CD4-positive, alpha-beta T cell treated with Interleukin-1 beta for 1 hour (primary cell): ENCODE measurements around the gene LAMA2.

ENCODE experiments used
- DNase-seq, 2 donors: peaks; one replicate each; pipeline ENCODE4 v3.0.0-alpha.2; 2020 to 2022

The LAMA2 gene

DNA sequence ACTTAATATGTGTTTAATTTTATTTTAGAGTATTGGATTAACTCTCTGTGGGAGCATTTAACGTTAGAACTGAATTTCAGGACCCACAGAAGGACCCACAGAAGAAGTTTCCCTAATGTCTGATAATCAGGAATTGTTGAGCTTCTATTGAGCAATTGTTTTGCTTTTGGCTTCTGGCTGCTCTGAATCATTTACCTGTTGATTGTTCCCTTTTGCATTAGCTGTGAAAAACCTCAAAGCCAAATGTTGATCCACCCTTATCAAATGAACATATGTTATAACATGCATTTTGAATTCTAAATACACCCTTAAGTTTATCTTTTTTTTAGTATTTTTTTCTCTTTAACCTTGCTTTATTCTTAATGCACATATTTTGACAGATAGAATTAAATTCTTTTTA, 393.5 kb downstream of the LAMA2 start:
- no peak for DNase-seq

DNA sequence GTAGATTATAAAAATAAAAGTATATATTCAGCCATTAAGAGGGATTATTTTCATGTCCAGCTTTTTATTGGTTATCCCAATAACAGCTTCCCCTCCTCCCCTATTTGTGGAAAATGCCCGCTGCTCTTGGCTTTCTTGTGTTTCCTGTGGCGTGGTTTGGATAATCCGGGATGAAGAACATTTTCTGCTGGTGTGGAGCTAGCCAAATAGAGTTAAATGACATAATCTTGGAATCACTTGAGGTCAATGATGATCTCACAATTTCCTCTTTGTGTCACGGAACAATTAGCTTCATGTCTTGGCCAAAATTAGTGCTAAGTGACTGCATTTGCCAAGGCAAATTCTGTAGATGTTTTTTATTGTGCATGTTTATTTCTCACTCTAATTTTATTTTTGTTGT, 394.0 kb downstream of the LAMA2 start:
- DNase-seq: no peak

DNA sequence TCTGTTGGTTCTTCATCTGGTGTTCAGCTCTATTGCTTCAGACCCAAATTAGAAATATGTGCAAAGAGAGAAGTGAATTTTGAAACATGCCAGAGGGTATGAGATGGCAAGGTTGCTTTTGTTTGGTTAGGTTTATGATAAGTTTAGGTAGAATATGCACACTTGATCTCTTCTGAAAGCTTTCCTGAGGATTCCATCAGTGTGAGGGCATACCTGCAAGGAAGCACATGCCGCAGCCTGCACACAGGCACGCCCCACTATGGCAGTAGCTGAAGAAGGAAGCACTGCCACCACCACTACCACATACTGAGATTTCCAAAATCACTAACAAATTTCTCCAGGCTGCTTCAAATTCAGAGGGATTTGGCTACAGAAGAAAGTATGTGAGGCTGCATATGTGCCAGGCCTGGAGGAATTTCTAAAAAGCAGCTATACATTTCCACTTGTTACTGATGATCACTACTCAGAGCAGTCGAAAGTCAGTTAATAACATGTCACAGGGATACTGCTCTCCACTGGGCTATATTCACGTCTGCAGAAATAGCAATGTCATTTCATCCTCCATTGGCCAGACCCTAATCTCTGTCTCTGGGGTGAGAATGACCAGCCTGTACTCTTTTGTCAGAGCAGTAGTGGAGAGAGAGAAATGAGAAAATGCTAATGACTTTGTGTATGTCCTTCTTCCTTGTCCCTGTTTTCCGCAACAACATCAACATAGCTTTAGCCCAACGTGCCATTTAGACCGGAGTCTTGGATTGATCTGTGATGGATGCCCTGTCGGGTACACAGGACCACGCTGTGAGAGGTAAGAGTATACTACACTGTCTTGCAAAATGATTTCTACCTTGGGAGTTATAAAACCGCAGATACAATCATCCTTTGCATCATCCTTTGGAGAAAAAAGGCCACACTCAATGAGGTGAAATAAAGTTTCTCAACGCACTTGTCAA, 396.7 kb downstream of the LAMA2 start:
- DNase-seq: no peak

DNA sequence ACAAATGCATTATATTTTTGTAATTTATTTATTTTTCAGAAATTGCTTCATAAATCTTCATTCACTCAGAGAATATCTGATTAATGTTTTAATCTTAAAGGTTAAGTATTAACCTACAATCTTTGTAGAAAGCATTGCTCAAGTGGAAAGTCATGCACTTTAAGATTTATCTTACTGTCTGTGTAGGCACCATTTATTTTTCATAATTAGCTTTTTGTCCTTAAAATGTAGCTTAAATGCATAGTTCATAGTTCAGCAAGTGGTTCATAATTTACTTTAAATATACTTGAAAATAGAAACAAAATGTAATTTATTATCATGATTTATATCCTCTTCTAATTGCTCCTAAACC, 397.3 kb downstream of the LAMA2 start:
- no peak for DNase-seq

DNA sequence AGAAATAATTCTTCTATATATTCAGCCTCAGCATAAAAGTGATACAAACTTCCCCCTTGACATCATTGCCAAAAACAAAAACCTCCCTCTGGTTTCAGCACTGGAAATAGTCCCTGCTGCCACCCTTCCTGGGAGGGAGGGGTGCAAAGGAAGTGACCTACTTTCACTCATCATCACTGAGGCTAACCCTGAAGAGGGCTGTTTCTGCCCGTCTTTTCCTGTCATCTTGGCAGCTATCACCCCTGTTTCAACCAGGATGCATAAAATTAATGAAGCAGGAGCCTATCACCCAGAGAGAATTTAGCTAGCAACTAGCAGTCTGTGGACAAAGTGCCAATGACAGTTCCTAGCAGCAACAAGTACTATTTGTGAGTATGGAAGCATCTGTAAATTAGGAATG, 397.8 kb downstream of the LAMA2 start:
- peak; percentile 41 to 69 for DNase-seq

DNA sequence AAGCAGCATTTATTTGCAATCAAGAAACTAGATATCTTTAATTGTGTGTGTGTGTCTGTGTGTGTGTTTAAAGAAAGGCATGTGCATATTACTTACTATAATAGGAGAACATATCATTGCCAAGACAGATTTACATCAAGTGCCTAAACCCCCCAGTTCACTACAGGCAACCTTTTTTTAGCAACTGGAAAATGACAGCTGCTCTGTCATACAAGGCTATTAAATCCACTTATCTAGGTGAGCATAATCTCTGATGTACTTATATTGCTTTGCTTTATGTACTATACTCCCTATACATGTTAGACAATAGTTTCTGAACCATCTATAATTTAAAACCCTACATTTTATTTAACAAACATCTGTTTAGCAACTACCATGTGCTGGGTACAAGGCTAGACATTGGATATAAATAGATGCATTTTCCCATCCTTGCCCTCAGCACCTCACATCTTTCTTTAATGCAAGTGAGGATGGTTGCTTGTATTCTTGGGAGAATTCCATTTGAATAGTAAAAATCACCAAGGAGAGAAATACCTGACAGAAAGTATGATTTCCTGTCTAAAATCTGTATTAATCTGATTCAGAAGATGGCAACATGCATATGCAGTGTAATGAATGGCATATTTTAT, 398.3 kb downstream of the LAMA2 start:
- DNase-seq: no peak

DNA sequence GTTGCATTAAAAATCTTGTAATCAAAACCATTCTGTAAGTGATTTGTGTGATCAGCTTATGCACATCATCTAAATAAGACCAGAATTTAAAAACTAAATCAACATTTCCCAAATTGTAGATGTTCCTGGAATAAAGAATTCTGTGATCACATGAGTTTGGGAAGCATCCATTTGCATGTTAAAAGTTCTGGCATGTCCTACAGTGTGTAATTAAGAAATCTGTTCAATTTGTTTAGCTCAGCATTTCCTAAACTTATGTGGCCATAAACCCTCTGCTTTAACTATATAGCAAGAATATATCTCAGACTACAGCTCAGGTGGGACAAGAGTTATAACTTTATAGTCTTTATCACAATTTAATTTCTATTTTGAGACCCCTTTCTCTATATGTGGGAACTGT, 399.1 kb downstream of the LAMA2 start:
- no peak for DNase-seq

DNA sequence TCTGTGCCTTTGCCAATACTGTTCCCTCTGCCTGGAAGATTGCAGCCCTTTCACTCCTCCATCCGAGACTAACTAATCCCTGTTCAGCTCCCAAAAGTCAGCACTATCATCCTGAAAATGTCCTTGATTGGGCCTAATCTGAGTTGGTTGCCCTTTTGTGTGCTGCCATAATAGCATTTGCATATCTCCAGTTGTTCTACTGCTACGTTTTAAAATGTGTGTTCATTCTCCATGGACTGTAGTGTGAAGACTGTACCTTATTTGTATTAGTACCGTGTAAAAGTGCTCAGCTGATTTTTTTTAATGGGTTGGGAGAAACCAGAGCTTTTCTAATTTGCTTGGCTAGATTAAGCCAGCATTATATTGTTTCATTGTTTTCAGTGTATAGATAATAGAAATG, 401.3 kb downstream of the LAMA2 start:
- DNase-seq: no peak

DNA sequence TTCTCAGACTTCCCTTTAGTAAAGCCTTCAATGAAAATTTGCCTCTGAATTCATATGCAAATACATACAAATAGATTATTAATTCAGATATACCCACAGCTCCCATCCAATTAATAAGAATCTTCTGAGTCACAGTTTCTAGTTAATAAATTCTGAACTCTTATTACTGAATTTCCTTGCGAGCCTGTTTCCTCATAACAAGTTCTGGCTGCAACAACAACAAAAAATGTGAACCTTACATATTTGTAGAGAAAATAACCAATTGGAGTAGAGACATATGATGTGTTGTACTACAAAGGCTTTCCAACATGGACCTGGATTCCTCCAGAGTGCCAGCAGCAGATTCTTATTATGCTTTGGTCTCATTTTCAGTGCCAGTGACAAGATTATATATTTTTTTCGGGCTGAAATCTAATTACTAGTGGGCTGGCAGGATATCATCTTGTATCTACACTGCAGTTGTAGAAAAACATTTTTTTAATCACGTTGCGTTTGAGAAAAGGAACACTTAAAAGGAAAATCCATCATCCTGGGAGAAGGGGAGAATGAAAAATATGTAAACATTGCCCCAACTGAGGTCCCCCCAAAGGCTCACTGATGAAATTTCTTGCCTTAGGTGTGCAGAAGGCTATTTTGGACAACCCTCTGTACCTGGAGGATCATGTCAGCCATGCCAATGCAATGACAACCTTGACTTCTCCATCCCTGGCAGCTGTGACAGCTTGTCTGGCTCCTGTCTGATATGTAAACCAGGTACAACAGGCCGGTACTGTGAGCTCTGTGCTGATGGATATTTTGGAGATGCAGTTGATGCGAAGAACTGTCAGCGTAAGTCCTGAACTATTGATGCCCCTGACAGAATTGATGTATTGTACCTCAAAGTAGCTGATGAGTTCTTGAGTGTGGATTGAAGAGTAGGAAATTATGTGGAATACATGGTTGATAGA, 404.6 kb downstream of the LAMA2 start:
- DNase-seq: no peak

DNA sequence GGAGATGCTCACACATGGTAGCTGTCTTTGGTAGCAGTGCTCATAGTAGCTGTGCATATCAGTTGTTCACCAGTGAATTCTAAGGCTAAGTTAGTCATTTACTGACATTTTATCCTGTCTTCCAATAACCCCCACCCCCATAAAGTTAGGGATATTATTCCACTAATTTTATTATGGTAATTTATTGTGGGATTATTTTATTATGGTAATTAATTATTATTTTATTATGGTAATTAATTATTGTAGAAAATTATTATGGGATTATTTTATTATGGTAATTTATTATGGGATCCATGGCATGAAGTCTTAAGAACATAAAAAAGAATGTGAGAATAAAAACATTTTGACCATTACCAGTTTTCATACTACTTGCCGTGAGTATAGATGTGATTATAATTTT, 406.5 kb downstream of the LAMA2 start:
- no peak for DNase-seq

DNA sequence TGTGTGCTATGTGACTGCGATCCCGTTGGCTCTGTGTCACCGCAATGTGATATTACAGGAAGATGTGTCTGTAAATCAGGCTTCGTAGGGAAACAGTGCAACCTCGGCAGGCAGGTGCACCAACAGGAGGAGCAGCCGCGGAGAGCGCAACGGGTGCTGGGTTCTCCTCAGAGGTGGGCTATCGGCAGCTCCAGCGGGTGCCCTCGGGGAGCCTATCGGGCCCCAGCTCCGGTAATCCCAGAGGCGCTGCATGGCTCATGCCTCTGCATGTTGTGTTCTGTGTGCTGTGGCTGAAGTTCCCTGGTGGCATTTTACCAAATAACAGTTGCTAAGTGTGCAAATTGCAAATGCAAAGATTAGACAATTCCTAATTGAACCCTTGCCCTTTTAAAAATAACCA, 409.9 kb downstream of the LAMA2 start:
- no peak for DNase-seq

DNA sequence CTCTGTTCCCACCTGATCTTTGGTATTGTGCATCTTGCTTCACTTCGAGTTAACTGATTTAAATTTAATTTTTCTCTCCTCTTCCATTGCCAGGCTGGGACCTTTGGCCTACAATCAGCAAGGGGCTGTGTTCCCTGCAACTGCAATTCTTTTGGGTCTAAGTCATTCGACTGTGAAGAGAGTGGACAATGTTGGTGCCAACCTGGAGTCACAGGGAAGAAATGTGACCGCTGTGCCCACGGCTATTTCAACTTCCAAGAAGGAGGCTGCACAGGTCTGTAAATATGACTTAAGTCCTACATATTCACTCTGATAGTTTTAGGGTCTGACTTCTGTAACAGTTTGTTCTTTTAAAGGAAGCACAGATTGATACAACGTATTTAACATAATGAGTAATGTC, 414.7 kb downstream of the LAMA2 start:
- DNase-seq: no peak

DNA sequence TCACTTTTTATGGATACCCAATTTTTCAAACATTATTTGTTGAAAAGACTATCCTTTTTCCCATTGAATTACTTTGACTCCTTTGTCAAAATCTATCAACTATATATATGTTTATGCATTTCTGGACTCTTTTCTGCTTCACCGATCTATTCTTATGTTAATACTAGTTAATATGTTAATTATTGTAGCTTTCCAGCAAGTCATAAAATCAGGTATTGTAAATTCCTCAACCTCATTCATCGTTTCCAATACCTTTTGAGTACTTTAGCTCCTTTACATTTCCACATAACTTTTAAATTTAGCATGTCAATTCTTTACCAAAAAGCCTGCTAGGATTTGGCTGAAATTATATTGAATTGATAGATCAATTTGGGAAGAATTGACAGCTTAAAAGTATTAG, 419.7 kb downstream of the LAMA2 start:
- no peak for DNase-seq

DNA sequence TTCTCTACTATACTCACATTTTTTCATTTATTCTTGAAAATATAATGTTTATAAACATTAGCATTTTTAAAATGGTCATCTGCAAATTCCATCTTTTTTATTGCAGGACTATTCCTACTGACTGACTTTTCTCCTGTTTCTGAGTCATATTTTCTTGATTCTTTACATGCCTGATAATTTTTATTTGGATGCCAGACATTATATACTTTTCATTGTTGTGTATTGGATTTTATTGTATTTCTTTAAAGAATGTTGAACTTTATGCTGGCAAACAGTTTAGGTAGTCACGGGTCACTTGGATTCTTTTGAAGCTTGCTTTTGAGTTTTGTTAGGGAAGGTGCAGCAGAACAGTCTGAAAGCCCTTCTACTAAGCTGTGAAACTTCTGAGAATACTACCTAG, 423.9 kb downstream of the LAMA2 start:
- no peak for DNase-seq

DNA sequence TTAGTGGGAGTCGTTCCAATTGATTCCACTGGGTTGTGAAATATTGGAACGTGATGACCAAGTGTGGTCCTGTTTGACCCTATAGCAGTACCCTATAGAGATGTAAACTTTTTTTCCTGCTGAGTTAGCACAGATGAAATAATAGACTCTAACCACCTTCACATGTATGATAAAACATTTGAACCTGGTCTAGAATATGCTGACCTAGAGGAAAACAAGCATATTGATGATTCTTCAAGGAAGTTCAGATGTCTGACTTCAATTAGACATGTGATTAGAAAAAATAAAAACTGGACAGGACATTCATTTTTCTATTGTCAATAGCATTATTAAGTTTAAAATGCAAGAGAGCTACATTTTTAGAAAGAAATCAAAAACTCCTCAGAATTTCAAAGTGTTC, 424.9 kb downstream of the LAMA2 start:
- no peak for DNase-seq

DNA sequence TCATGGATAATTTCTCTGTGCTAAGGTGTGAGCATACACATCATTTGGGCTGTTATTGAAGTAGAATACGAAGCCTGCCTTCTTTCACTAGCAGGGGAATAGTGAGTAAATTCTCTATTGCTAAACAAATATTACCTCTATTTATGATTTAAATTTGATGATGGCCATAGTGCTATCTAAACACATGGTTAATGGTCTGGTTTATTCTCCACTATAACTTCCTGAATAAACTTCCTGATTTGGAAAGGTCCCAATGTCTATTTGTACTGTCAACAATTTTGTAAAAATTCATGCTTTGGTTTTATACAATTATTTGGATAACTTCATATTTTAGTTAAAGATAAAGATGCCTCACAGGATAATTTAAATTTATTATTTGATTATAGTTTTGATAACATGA, 426.2 kb downstream of the LAMA2 start:
- DNase-seq: no peak

DNA sequence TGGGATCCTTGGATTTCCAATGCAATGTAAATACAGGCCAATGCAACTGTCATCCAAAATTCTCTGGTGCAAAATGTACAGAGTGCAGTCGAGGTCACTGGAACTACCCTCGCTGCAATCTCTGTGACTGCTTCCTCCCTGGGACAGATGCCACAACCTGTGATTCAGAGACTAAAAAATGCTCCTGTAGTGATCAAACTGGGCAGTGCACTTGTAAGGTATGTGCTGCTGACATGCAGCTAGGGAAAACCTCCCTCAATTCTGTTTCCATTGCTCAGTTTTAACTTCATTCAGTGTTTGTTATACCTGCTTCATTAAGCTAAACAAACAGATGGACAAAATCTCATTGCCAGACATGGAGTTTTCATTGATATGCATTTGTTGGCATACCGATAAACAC, 429.9 kb downstream of the LAMA2 start:
- no peak for DNase-seq

DNA sequence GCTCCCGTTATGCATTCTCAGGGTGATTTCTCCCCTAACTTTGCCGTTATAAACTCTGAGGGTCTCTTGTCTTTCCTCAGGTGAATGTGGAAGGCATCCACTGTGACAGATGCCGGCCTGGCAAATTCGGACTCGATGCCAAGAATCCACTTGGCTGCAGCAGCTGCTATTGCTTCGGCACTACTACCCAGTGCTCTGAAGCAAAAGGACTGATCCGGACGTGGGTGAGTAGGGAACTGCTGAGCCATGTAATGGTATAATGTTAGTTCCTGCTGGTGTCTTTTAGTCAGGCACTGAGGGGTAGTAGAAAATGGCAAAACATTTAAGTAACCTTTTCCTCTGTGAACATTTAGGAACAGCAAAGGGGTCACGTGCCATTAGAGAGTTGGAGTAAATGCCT, 431.6 kb downstream of the LAMA2 start:
- no peak for DNase-seq

DNA sequence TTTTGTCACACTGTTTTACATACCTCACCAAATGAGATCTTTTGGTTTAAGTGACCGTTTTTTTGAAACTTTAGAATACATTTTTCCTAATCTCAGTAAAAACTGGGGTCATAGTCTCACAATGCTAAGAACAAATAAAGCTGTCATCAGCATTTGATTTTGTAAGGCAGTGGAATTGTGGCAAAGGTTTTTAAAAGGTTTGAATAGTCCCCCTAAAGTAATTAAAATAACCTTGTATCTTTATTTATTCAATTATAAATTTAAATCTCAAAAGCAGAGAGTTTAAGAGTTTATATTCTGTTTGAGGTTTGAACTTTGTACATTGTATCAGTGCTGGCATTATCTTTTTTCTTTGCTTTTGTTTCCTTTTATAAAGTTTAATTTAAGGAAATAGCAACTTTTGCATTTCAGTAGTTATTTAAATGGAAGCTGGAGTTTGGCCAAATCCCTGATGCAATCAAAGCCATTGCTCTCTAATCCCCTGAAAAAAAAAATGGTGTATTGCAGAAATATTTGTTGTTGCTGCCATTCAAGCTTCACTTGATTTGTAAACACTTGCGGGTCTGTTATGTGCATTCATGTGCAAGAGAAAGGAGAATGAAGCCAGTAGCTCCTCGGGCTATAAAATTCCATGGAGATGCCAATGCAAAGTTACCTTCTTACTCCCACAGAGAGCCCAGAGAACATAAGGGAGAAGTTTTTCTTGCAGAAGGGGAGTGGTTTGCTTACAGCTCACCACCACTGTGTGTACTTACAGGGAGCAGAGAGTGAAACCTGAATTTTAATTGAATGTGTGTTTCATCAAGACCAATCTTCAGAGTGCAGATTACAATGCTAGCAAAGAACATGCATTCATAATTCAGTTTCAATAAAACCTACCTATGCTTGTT, 435.2 kb downstream of the LAMA2 start:
- no peak for DNase-seq

DNA sequence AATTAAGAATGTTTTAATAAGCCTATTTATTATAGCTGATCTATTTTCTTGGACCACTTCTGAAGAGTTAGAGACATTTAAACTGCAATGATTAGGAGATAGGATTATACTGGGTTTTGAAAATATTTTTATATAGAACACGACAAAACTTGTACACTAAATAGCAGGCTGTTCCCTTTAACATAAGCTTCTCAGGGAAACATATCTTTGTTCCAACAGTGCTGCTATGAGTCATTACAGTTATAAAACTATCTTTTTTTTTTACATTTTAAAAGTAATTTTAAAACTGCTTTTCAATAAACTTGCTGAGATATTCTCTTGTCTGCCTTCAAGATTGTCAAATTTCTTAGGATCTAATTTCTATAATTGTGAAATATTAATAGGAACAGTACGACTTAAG, 438.0 kb downstream of the LAMA2 start:
- DNase-seq: no peak

DNA sequence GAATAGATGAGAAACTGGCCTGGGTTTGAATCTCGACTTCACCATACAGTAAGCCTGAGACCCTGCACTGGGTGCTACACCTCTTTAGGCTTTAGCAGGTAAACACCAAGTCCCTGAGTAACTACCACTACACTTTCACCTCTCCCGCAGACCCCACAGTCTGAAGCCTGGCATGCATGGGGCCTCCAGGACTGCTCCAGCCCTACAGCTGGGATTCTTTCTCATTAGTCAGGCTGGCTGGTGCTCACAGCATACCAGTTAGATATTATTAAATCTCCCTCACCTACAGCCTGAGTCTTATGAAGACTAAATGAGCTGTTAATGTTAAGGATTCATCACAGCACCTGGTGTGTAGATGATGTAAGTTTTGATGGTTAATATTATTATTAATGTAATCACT, 438.4 kb downstream of the LAMA2 start:
- DNase-seq: no peak

DNA sequence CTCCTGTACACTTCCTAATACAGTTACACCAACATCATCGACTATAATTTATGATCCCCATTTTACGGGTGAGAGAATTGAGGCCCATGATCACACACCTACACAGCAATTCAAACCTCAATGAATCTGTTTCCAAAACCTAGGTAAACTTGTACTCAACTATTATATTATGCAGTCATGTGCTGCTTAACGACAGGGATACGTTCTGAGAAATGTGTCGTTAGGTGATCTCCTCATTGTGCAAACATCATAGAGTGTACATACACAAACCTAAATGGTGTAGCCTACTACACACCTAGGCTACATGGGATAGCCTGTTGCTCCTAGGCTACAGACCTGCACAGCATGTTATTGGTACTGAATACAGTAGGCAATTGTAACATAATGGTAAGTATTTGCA, 441.4 kb downstream of the LAMA2 start:
- DNase-seq: no peak

DNA sequence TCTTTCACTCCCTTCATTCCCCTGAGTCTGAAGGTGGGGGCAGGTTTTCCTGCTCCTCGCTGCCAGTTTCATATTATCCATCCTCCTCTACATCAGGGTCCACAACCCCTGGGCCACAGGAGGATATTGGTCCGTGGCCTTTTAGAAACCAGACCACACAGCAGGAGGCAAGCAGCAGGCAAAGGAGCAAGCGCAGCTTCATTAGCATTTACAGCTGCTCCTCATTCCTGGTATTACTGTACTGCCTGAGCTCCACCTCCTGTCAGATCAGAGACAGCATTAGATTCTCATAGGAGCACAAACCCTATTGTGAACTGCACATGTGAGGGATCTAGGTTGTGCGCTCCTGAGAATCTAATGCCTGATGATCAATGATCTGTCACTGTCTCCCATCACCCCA, 446.7 kb downstream of the LAMA2 start:
- DNase-seq: no peak
